ENCODE data around the gene TMEM255B. TPM values are rescaled to one million over a fixed set of nuclear protein-coding genes. Genes with fewer than 3 reads are reported as not detected.

TMEM255B gene
- total RNA-seq, 1 experiment from 2014 or later: 7.0 TPM

- TF ChIP-seq, protein P1, sequence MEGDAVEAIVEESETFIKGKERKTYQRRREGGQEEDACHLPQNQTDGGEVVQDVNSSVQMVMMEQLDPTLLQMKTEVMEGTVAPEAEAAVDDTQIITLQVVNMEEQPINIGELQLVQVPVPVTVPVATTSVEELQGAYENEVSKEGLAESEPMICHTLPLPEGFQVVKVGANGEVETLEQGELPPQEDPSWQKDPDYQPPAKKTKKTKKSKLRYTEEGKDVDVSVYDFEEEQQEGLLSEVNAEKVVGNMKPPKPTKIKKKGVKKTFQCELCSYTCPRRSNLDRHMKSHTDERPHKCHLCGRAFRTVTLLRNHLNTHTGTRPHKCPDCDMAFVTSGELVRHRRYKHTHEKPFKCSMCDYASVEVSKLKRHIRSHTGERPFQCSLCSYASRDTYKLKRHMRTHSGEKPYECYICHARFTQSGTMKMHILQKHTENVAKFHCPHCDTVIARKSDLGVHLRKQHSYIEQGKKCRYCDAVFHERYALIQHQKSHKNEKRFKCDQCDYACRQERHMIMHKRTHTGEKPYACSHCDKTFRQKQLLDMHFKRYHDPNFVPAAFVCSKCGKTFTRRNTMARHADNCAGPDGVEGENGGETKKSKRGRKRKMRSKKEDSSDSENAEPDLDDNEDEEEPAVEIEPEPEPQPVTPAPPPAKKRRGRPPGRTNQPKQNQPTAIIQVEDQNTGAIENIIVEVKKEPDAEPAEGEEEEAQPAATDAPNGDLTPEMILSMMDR (IDR thresholded peaks at IDR 0.05; ENCODE audit: unreplicated experiment): no peak
- H3K4me1 Mint-ChIP-seq (ENCODE audit: insufficient read depth, unreplicated experiment): peaks cover 14% of the 10 kb centered on the region
- no peak overlapping the region for H3K4me3 Mint-ChIP-seq (ENCODE audit: unreplicated experiment)
- CTCF ChIA-PET: no interaction called here
- intact Hi-C loops (cut with micrococcal nuclease): no loop called here
- no peak for DNase-seq (ENCODE audit: unreplicated experiment)
- POLR2A ChIA-PET: no interaction called here
- H3K27me3 Mint-ChIP-seq (ENCODE audit: insufficient read depth, unreplicated experiment): no peaks in the 10 kb centered on the region
- no TSS peak for BruUV-seq (replicated peaks)
- no peaks in the 10 kb centered on the region for H3K36me3 Mint-ChIP-seq (ENCODE audit: insufficient read depth, unreplicated experiment)
- no peaks in the 10 kb centered on the region for H3K9me3 Mint-ChIP-seq (ENCODE audit: unreplicated experiment)
- no peak overlapping the region for H3K27ac Mint-ChIP-seq (ENCODE audit: low read depth, unreplicated experiment)
Observed at GRCh38 chr13:113811081-113811928, 52.3 kb downstream of the TMEM255B start.

GRCh38 chr13:113812178-113813040, 53.4 kb downstream of the TMEM255B start:
- intact Hi-C loops (cut with micrococcal nuclease): no loop called here

DNA sequence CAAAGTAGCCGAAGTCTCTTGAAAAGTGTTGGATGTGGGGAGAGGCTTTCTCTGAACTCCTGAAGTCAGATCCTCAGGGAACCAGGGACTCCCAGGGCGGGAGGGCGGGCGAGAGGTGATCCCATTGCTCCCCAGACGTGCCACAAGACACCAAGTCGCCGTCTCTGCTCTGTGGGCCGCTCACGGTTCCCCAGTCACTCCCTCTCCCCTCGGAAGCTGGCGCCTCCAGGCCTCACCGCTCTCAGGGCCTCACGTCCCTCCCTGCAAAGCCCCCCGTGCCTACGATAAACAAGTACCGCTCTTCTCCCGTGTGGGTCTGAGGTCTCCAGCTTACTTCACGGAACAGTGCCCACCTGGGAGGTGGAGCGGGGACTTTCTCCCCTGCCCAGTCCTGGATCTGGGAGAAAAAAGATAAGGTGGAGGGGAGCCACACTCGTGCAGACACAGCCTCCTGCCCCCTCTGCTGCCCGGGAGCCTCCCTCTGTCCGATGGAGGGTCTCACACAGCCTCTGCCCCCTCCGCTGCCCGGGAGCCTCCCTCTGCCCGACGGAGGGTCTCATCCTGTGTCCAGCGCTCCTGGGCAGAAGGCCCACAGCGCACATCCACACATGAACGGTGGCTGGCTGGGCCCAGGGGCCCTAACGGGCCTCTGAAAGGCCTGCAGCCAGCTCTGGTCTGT, 54.2 kb downstream of the TMEM255B start:
- Mint-ChIP-seq H3K27ac (ENCODE audit: low read depth, unreplicated experiment) (no peak overlapping the region), H3K36me3 (ENCODE audit: insufficient read depth, unreplicated experiment) (peaks cover 8% of the 10 kb centered on the region), H3K27me3 (ENCODE audit: insufficient read depth, unreplicated experiment) (no peaks in the 10 kb centered on the region), H3K4me3 (ENCODE audit: unreplicated experiment) (no peak overlapping the region), H3K9me3 (ENCODE audit: unreplicated experiment) (no peaks in the 10 kb centered on the region), H3K4me1 (ENCODE audit: insufficient read depth, unreplicated experiment) (peaks cover 26% of the 10 kb centered on the region)
- intact Hi-C loops (cut with micrococcal nuclease): no loop called here
- BruUV-seq (replicated peaks): no TSS peak
- TF ChIP-seq, protein P1 (IDR thresholded peaks at IDR 0.05; ENCODE audit: unreplicated experiment): no peak
- no peak for DNase-seq (ENCODE audit: unreplicated experiment)
- ChIA-PET POLR2A (no interaction called here), CTCF (no interaction called here)

More at GRCh38 chr13:113812178-113813040, 53.4 kb downstream of the TMEM255B start:
- Mint-ChIP-seq H3K27ac (ENCODE audit: low read depth, unreplicated experiment) (no peak overlapping the region), H3K4me1 (ENCODE audit: insufficient read depth, unreplicated experiment) (peaks cover 22% of the 10 kb centered on the region), H3K9me3 (ENCODE audit: unreplicated experiment) (no peaks in the 10 kb centered on the region), H3K27me3 (ENCODE audit: insufficient read depth, unreplicated experiment) (no peaks in the 10 kb centered on the region), H3K4me3 (ENCODE audit: unreplicated experiment) (no peak overlapping the region), H3K36me3 (ENCODE audit: insufficient read depth, unreplicated experiment) (peaks cover 8% of the 10 kb centered on the region)
- TF ChIP-seq, protein P1 (IDR thresholded peaks at IDR 0.05; ENCODE audit: unreplicated experiment): no peak
- DNase-seq (ENCODE audit: unreplicated experiment): no peak
- ChIA-PET CTCF (no interaction called here), POLR2A (interaction anchor here (0.6 kb wide), 1 partner anchor 751 kb away, joined by 4 read pairs; no protein-coding TSS in a partner anchor)
- no TSS peak for BruUV-seq (replicated peaks)

Data from MCF 10A (cell line).